Heart left ventricle (tissue), 13 donors: Measurements from ENCODE around the gene HGS.

Experiments
- CTCF ChIP-seq, 12 donors: fragments of 200-600 bp; sonication (generic) in 4 of 12; IDR thresholded peaks; one replicate each; pipeline versions ENCODE4 v1.5.0 to v1.8.0; 2018 to 2022; ENCODE audit warnings: antibody characterized with exemption in 12 of 12, mild to moderate bottlenecking in 5 of 12
- POLR2A ChIP-seq, 2 donors: fragments of 450-650 bp; IDR thresholded peaks; one replicate each; pipeline ENCODE4 v1.6.1; 2017; ENCODE audit warnings: antibody characterized with exemption in 2 of 2, mild to moderate bottlenecking in 2 of 2, moderate library complexity in 2 of 2
- donor health status: ischemic (EF 13 %, LVEDD 7.1; RV severe dilation, severe dysfunction).
- donor health status: DM: no; HTN: yes; CAD: no.
- donor health status: DM: no; HTN: no; CAD: no.
- donor health status: ischemic (EF 25% LVEDD 6.9; RV normal size, moderate dysfunction).
- donor health status: ischemic (EF 25% LVEDD 5.7; RV mildly dilated, moderate dysfunction).
- donor health status: ischemic (EF 35%, LVEDD 5.7; RV mildly dilated, moderate dysfunction).
- donor health status: nonischemic (EF 11% LVEDD 7.7; RV severe dilation, severe dysfunction).
- donor health status: DM: yes; HTN: yes; CAD: no.
- donor health status: PGD.
- donor health status: ischemic (EF 29% LVEDD 5.4; RV normal size, mild dysfunction).
- donor health status: nonischemic (EF 23%, LVEDD 6.1; RV moderate dilation, normal function).

- peak in 4 of 12 donors; percentile 14 to 32 (median 20) for TF ChIP-seq CTCF (IDR thresholded peaks at IDR 0.05)
- peak in 1 of 2 donors; percentile 52 for TF ChIP-seq POLR2A (IDR thresholded peaks at IDR 0.05)
These were observed 28.1 kb downstream of the HGS start, which contains the start of gene SLC25A10 for GRCh38 chr17:81711814-81712467.
